IMR-90 (cell line): ENCODE data around the gene MIER2. TPM values are rescaled to one million over a fixed set of nuclear protein-coding genes. Genes with fewer than 3 reads are reported as not detected.

Experiments
- ATAC-seq: fragments of 200-7000 bp; cut with Tn5 transposase; 2 replicates; pipeline ENCODE4 v1.9.1; 2020; ENCODE audit warnings: low read depth, mild to moderate bottlenecking, moderate library complexity
- BruUV-seq: library from RNA; stranded (reverse); fragments of 400-500 nt; replicated peaks from 2 replicates; lab custom pipeline; 2021; lab: Mats Ljungman, UMichigan
- CTCF ChIA-PET: fragments of 300-600 bp; formaldehyde crosslinking; extraction: SDS; loops from one replicate; lab custom pipeline; 2021; ENCODE audit warnings: antibody characterized with exemption; lab: Yijun Ruan, JAX
- POLR2A ChIA-PET: fragments of 300-600 bp; sonication (Branson Sonifier 250); formaldehyde crosslinking; loops from one replicate; lab custom pipeline; 2022; ENCODE audit warnings: antibody characterized with exemption; ENCODE audit not compliant: unreplicated experiment; lab: Charles Lee
- DNase-seq: peaks from one replicate; pipeline ENCODE4 v3.0.0; 2013
- H2AFZ ChIP-seq: replicated peaks from 2 replicates; pipeline ENCODE3; 2013; ENCODE audit warnings: low read length, mild to moderate bottlenecking; ENCODE audit not compliant: poor library complexity
- H2AK5ac ChIP-seq: 2 replicates; pipeline ENCODE4 v1.6.1; 2013; ENCODE audit warnings: low read depth, low read length, inconsistent platforms
- H2AK9ac ChIP-seq: replicated peaks from 2 replicates; pipeline ENCODE3; 2013; ENCODE audit warnings: mild to moderate bottlenecking, low read depth, low read length, moderate library complexity; ENCODE audit not compliant: poor library complexity
- H2BK120ac ChIP-seq: 2 replicates; pipeline ENCODE4 v1.6.1; 2013; ENCODE audit warnings: low read depth, low read length, inconsistent platforms
- H2BK15ac ChIP-seq: 3 replicates; pipeline ENCODE4 v1.6.1; 2013; ENCODE audit warnings: low read depth, low read length, inconsistent platforms
- H2BK20ac ChIP-seq: 2 replicates; pipeline ENCODE4 v1.6.1; 2013; ENCODE audit warnings: low read depth, mild to moderate bottlenecking, inconsistent platforms, low read length, moderate library complexity
- H2BK5ac ChIP-seq: 2 replicates; pipeline ENCODE4 v1.6.1; 2013; ENCODE audit warnings: mild to moderate bottlenecking, low read depth, low read length, inconsistent platforms; ENCODE audit not compliant: poor library complexity, severe bottlenecking
- H3K14ac ChIP-seq: replicated peaks from 2 replicates; pipeline ENCODE4 v1.6.1; 2013; ENCODE audit warnings: low read depth, low read length, inconsistent platforms
- H3K18ac ChIP-seq: 2 replicates; pipeline ENCODE4 v1.6.1; 2013; ENCODE audit warnings: low read depth, low read length, control low read depth
- H3K23ac ChIP-seq: 2 replicates; pipeline ENCODE4 v1.6.1; 2013; ENCODE audit warnings: low read depth, low read length, inconsistent platforms
- H3K27ac ChIP-seq: 2 replicates; pipeline ENCODE4 v1.5.1; 2013; ENCODE audit warnings: mild to moderate bottlenecking, control low read depth, low read length; ENCODE audit not compliant: insufficient read depth
- H3K27me3 ChIP-seq: 2 replicates; pipeline ENCODE4 v1.6.1; 2013; ENCODE audit warnings: low read length; ENCODE audit not compliant: control insufficient read depth, insufficient read depth
- H3K36me3 ChIP-seq: 2 replicates; pipeline ENCODE4 v1.6.1; 2013; ENCODE audit warnings: low read length, mixed read lengths; ENCODE audit not compliant: control insufficient read depth, insufficient read depth
- H3K4ac ChIP-seq: 2 replicates; pipeline ENCODE4 v1.6.1; 2013; ENCODE audit warnings: low read depth, low read length, inconsistent platforms
- H3K4me1 ChIP-seq: 2 replicates; pipeline ENCODE4 v1.6.1; 2013; ENCODE audit warnings: low read length, mixed read lengths; ENCODE audit not compliant: control insufficient read depth, insufficient read depth
- H3K4me2 ChIP-seq: 2 replicates; pipeline ENCODE4 v1.6.1; 2013; ENCODE audit warnings: low read depth, mild to moderate bottlenecking, control low read depth, low read length, moderate library complexity
- H3K4me3 ChIP-seq: 2 replicates; pipeline ENCODE4 v1.5.1; 2013; ENCODE audit warnings: low read depth, mild to moderate bottlenecking, control low read depth, low read length, moderate library complexity; ENCODE audit not compliant: insufficient read depth
- H3K56ac ChIP-seq: 2 replicates; pipeline ENCODE4 v1.6.1; 2013; ENCODE audit warnings: low read length, inconsistent platforms; ENCODE audit not compliant: insufficient read depth; ENCODE audit errors: extremely low read depth
- H3K79me1 ChIP-seq, 2 experiments: 2 replicates each; pipeline ENCODE4 v1.6.1; 2013; ENCODE audit warnings: low read length in 2 of 2, inconsistent platforms in 1 of 2, low read depth in 1 of 2
- H3K9ac ChIP-seq: 2 replicates; pipeline ENCODE4 v1.6.1; 2013; ENCODE audit warnings: low read depth, low read length, control low read depth
- H3K9me1 ChIP-seq: 2 replicates; pipeline ENCODE4 v1.6.1; 2013; ENCODE audit warnings: low read length, inconsistent platforms; ENCODE audit not compliant: insufficient read depth
- H3K9me3 ChIP-seq: 2 replicates; pipeline ENCODE4 v1.6.1; 2013; ENCODE audit warnings: low read length; ENCODE audit not compliant: control insufficient read depth, insufficient read depth
- H4K20me1 ChIP-seq: 2 replicates; pipeline ENCODE4 v1.6.1; 2013; ENCODE audit warnings: low read length, inconsistent platforms; ENCODE audit not compliant: insufficient read depth
- H4K5ac ChIP-seq: 2 replicates; pipeline ENCODE4 v1.6.1; 2013; ENCODE audit warnings: mild to moderate bottlenecking, low read depth, low read length, control low read depth
- H4K8ac ChIP-seq, 2 experiments: 2 replicates each; pipeline ENCODE4 v1.6.1; 2013; ENCODE audit warnings: low read depth in 2 of 2, low read length in 2 of 2, control low read depth in 1 of 2, inconsistent platforms in 1 of 2
- H4K91ac ChIP-seq: 2 replicates; pipeline ENCODE4 v1.6.1; 2013; ENCODE audit warnings: low read depth, low read length, inconsistent platforms; ENCODE audit not compliant: insufficient read depth
- MAZ ChIP-seq: IDR thresholded peaks from 2 replicates; pipeline ENCODE4 v1.6.1; 2012; ENCODE audit warnings: low read depth, mild to moderate bottlenecking, low read length, improper control_type of control experiment, moderate library complexity, borderline replicate concordance
- MXI1 ChIP-seq: IDR thresholded peaks from 2 replicates; pipeline ENCODE4 v1.6.1; 2012; ENCODE audit warnings: low read depth, mild to moderate bottlenecking, low read length, moderate library complexity, borderline replicate concordance
- WGBS, 2 experiments: methylation state at CpG; one replicate each; pipeline versions ENCODE4 v1.1.5 to v1.1.7; 2013; ENCODE audit warnings: missing lambda C conversion rate in 2 of 2; ENCODE audit not compliant: insufficient read length in 1 of 2; ENCODE audit errors: extremely low coverage in 2 of 2; 5-methylcytosine and 5-hydroxymethylcytosine counted together
- dilution Hi-C: fragments of 300-500 bp; cut with HindIII; formaldehyde crosslinking; loops from one replicate; pipeline ENCODE4 v1.14.3; 2018; ENCODE audit warnings: low sequenced_read_pairs; ENCODE audit not compliant: unreplicated experiment
- in situ Hi-C: fragments of 300-500 bp; cut with MboI; formaldehyde crosslinking; loops from 3 replicates; pipeline ENCODE4 v1.14.3; 2019; ENCODE audit warnings: low sequenced_read_pairs, inconsistent platforms, mixed read lengths
- intact Hi-C: fragments of 100-400 bp; cut with micrococcal nuclease; formaldehyde crosslinking; loops from 2 replicates; pipeline ENCODE4 v1.10.0; 2022
- polyA plus RNA-seq, 3 experiments: library from polyadenylated mRNA; depleted of rRNA; stranded (reverse); fragments of >200 nt; gene quantifications; 2 replicates each; pipeline ENCODE4 v1.2.3, GENCODE V29; 2012; ENCODE audit warnings: low replicate concordance in 1 of 3
- total RNA-seq: library from RNA; depleted of rRNA; stranded (reverse); fragments of >200 nt; gene quantifications from 2 replicates; pipeline ENCODE4 v1.2.3, GENCODE V29; 2012
- TF ChIP-seq, protein P1 (sequence below): fragments of 150-350 bp; IDR thresholded peaks from 2 replicates; pipeline ENCODE4 v1.6.1; 2017; ENCODE audit warnings: mild to moderate bottlenecking, antibody characterized with exemption, low read length, low read depth

Gene MIER2
- total and polyA plus RNA-seq, 2 of the 4 experiments (the other 2 are of a cell fraction), result 28.0 to 28.4 TPM

- Histone ChIP-seq H4K5ac (no peak within 1 kb of the TSS), H3K79me1 (no peaks in the 10 kb centered on the region), H3K9ac (no peak within 1 kb of the TSS), H2BK120ac (no peak within 1 kb of the TSS), H3K18ac (no peak within 1 kb of the TSS), H2BK20ac (no peak within 1 kb of the TSS), H3K36me3 (no peaks in the 10 kb centered on the region), H3K4me2 (peak within 1 kb of the TSS; percentile 69), H2BK5ac (no peak within 1 kb of the TSS), H3K14ac (no peak within 1 kb of the TSS), H3K27me3 (peaks cover 53% of the 10 kb centered on the region), H4K8ac (no peak within 1 kb of the TSS), H2AK9ac (peak within 1 kb of the TSS; percentile 68), H3K23ac (no peak within 1 kb of the TSS; the same call in 1 of the 2 replicates), H2AK5ac (no peak within 1 kb of the TSS), H3K4me1 (peaks cover 6% of the 10 kb centered on the region; the same call in 1 of the 2 replicates), H2AFZ (peak within 1 kb of the TSS; percentile 88), H3K9me1 (no peaks in the 10 kb centered on the region), H3K27ac (no peak within 1 kb of the TSS), H3K4ac (no peak within 1 kb of the TSS), H3K56ac (no peak within 1 kb of the TSS), H3K9me3 (no peaks in the 10 kb centered on the region), H2BK15ac (no peak within 1 kb of the TSS), H4K91ac (no peak within 1 kb of the TSS), H4K20me1 (peaks cover 4% of the 10 kb centered on the region; the same call in 1 of the 2 replicates), H3K4me3 (peak within 1 kb of the TSS; percentile 59)
- WGBS, 2 experiments, result 0% methylated on average over 1 of the region's 60 CpGs; no CpG with 5 or more reads in 1 of the 2 experiments
- no TSS peak for BruUV-seq
- no peak for TF ChIP-seq MXI1
- TF ChIP-seq, protein P1, sequence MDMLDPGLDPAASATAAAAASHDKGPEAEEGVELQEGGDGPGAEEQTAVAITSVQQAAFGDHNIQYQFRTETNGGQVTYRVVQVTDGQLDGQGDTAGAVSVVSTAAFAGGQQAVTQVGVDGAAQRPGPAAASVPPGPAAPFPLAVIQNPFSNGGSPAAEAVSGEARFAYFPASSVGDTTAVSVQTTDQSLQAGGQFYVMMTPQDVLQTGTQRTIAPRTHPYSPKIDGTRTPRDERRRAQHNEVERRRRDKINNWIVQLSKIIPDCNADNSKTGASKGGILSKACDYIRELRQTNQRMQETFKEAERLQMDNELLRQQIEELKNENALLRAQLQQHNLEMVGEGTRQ, result peak; percentile 49; the same call in 1 of the 2 replicates
- TF ChIP-seq MAZ, result no peak
- DNase-seq (no peak), ATAC-seq (no peak; the same call in 1 of the 2 replicates)
- intact Hi-C loops, result no loop called here
- dilution Hi-C loops, result no loop called here
- CTCF ChIA-PET, result no interaction called here
- POLR2A ChIA-PET, result no interaction called here
- in situ Hi-C loops, result no loop called here
Observed at GRCh38 chr19:291006-291521, 53.5 kb downstream of the MIER2 start, which contains the start of gene PLPP2. TSS of gene PLPP2 (minus strand) at chr19:291403. CDS start at chr19:291336, 67 bp downstream.
